Ishikawa (cell line): ENCODE results near the gene ZNF689.

ENCODE experiments used
- CEBPB ChIP-seq: IDR thresholded peaks from 2 replicates; pipeline ENCODE4 v1.6.1; 2012
- RAD21 ChIP-seq: IDR thresholded peaks from 2 replicates; pipeline ENCODE4 v1.6.1; 2012; ENCODE audit warnings: low read depth
- TAF1 ChIP-seq: IDR thresholded peaks from 2 replicates; pipeline ENCODE4 v1.6.1; 2012; ENCODE audit warnings: low read depth, mild to moderate bottlenecking

- TF ChIP-seq RAD21 = no peak
- no peak for TF ChIP-seq TAF1
- TF ChIP-seq CEBPB = no peak
Measured at GRCh38 chr16:30592871-30593270, 17.3 kb downstream of the ZNF689 start.
